ENCODE data around the gene EML1. TPM values are rescaled to one million over a fixed set of nuclear protein-coding genes. Genes with fewer than 3 reads are reported as not detected.

EML1 gene
- total RNA-seq, 5 donors from 2014 or later (not counting 1 experiment from before 2014, with no cell fraction given) = 0.53 to 1.4 (median 0.60) TPM; not detected in 2

- ChIA-PET POLR2A (no interaction called here), CTCF (no interaction called here)
- DNase-seq (no peak), ATAC-seq (replicated peaks in 1 of 4) (no peak)
- H3K9me3 ChIP-seq = no peaks in the 10 kb centered on the region
- 76% methylated on average over 5 of the region's 9 CpGs for WGBS (ENCODE audit: insufficient coverage)
- peaks cover 0 to 25% of the 10 kb centered on the region in 2 experiments for H3K27me3 ChIP-seq (replicated peaks in 1 of 2; ENCODE audit: control insufficient read depth in 2 of 2, extremely low read depth in 1 of 2, insufficient read depth in 2 of 2, low read length in 1 of 2)
- Mint-ChIP-seq H3K27me3 (peaks cover 33 to 46% of the 10 kb centered on the region in 2 donors), H3K36me3 (no peaks in the 10 kb centered on the region), H3K4me3 (no peak overlapping the region), H3K9me3 (no peaks in the 10 kb centered on the region), H3K27ac (no peak overlapping the region), H3K4me1 (no peaks in the 10 kb centered on the region)
- H3K36me3 ChIP-seq (ENCODE audit: control insufficient read depth in 2 of 2, extremely low read depth in 1 of 2, insufficient read depth in 1 of 2, low read length in 1 of 2) = no peaks in the 10 kb centered on the region
- no peaks in the 10 kb centered on the region for H3K4me1 ChIP-seq (ENCODE audit: control insufficient read depth in 1 of 2, extremely low read depth in 1 of 2, insufficient read depth in 2 of 2, low read length in 2 of 2)
- no peak overlapping the region for H3K4me3 ChIP-seq (ENCODE audit: control insufficient read depth in 1 of 2, extremely low read depth in 1 of 2, low read length in 1 of 2)
- H3K27ac ChIP-seq (ENCODE audit: low read length) = no peak overlapping the region
These were observed 19.0 kb downstream of the EML1 start for GRCh38 chr14:99812096-99812750.

DNA sequence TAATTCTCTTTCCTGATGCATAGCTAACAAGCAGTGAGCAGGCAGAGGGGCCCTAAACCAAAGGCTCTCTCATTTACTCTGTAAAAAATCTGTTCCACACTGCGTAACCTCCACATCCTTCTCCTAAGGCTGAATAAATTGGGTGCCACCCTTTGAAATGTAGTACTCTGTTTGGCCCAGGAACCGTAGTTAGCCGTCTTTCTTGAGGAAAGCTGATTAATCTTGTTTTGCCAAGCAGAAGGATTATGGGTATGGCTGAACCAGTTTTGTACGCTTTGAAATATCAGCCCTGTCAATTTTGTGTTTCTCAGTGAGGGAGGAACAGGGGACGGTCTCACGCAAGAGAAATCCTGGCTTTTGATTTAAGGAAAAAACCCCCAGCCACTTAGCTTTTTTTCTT, 19.7 kb downstream of the EML1 start:
- POLR2A ChIA-PET = no interaction called here
- Histone ChIP-seq H3K27ac (ENCODE audit: low read length) (no peak overlapping the region), H3K9me3 (no peaks in the 10 kb centered on the region), H3K36me3 (ENCODE audit: control insufficient read depth in 2 of 2, extremely low read depth in 1 of 2, insufficient read depth in 1 of 2, low read length in 1 of 2) (no peaks in the 10 kb centered on the region), H3K4me1 (ENCODE audit: control insufficient read depth in 1 of 2, extremely low read depth in 1 of 2, insufficient read depth in 2 of 2, low read length in 2 of 2) (no peaks in the 10 kb centered on the region), H3K4me3 (ENCODE audit: control insufficient read depth in 1 of 2, extremely low read depth in 1 of 2, low read length in 1 of 2) (no peak overlapping the region), H3K27me3 (replicated peaks in 1 of 2; ENCODE audit: control insufficient read depth in 2 of 2, extremely low read depth in 1 of 2, insufficient read depth in 2 of 2, low read length in 1 of 2) (peaks cover 0 to 27% of the 10 kb centered on the region in 2 experiments)
- WGBS (ENCODE audit: insufficient coverage) = no CpG with 5 or more reads among the region's 6 CpGs
- Mint-ChIP-seq H3K4me3 (no peak overlapping the region), H3K36me3 (no peaks in the 10 kb centered on the region), H3K27me3 (peaks cover 34 to 49% of the 10 kb centered on the region in 2 donors), H3K27ac (no peak overlapping the region), H3K4me1 (no peaks in the 10 kb centered on the region), H3K9me3 (no peaks in the 10 kb centered on the region)
- ATAC-seq (replicated peaks in 1 of 4) (no peak), DNase-seq (no peak)
- CTCF ChIA-PET = no interaction called here

DNA sequence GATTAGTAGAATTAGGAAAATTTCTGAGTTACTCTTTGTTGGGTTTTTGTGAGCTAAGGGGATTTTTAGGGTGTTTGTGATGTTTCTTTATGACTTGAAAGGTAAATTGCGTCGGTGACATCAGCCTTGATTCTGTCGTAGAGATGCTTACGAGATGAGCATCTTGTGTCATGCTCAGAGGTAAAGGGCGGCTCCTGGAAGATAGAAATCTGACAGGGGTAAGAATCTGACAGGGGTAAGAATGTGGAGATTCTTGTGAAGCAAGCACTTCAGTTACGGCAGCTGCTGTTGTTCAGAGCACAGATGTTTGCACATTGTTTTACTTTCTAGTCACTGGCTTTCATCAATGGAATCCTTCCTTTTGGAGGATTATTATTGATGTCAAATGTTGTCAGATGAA, 22.5 kb downstream of the EML1 start:
- 54% methylated on average over 5 of the region's 6 CpGs for WGBS (ENCODE audit: insufficient coverage)
- ChIA-PET CTCF (no interaction called here), POLR2A (no interaction called here)
- no peaks in the 10 kb centered on the region for H3K9me3 Mint-ChIP-seq
- H3K4me1 Mint-ChIP-seq = peaks cover 6 to 8% (median 8%) of the 10 kb centered on the region in 3 donors
- Histone ChIP-seq H3K9me3 (no peaks in the 10 kb centered on the region), H3K4me3 (ENCODE audit: control insufficient read depth in 1 of 2, extremely low read depth in 1 of 2, low read length in 1 of 2) (no peak overlapping the region), H3K27me3 (replicated peaks in 1 of 2; ENCODE audit: control insufficient read depth in 2 of 2, extremely low read depth in 1 of 2, insufficient read depth in 2 of 2, low read length in 1 of 2) (peaks cover 5 to 26% of the 10 kb centered on the region in 2 experiments), H3K36me3 (ENCODE audit: control insufficient read depth in 2 of 2, extremely low read depth in 1 of 2, insufficient read depth in 1 of 2, low read length in 1 of 2) (no peaks in the 10 kb centered on the region), H3K4me1 (ENCODE audit: control insufficient read depth in 1 of 2, extremely low read depth in 1 of 2, insufficient read depth in 2 of 2, low read length in 2 of 2) (no peaks in the 10 kb centered on the region), H3K27ac (ENCODE audit: low read length) (no peak overlapping the region)
- ATAC-seq (replicated peaks in 1 of 4) = no peak
- H3K27me3 Mint-ChIP-seq = peaks cover 39 to 52% of the 10 kb centered on the region in 2 donors
- H3K4me3 Mint-ChIP-seq = no peak overlapping the region
- no peaks in the 10 kb centered on the region for H3K36me3 Mint-ChIP-seq
- no peak overlapping the region for H3K27ac Mint-ChIP-seq
- DNase-seq = no peak

GRCh38 chr14:99816217-99816616, 23.0 kb downstream of the EML1 start:
- Mint-ChIP-seq H3K4me1 (peaks cover 7 to 9% (median 8%) of the 10 kb centered on the region in 3 donors), H3K27ac (no peak overlapping the region), H3K27me3 (peaks cover 40 to 48% of the 10 kb centered on the region in 2 donors), H3K4me3 (no peak overlapping the region), H3K9me3 (no peaks in the 10 kb centered on the region), H3K36me3 (no peaks in the 10 kb centered on the region)
- H3K9me3 ChIP-seq = no peaks in the 10 kb centered on the region
- ATAC-seq (replicated peaks in 1 of 4) = no peak
- H3K36me3 ChIP-seq (ENCODE audit: control insufficient read depth in 2 of 2, extremely low read depth in 1 of 2, insufficient read depth in 1 of 2, low read length in 1 of 2) = no peaks in the 10 kb centered on the region
- H3K27me3 ChIP-seq (replicated peaks in 1 of 2; ENCODE audit: control insufficient read depth in 2 of 2, extremely low read depth in 1 of 2, insufficient read depth in 2 of 2, low read length in 1 of 2) = peaks cover 5 to 28% of the 10 kb centered on the region in 2 experiments
- CTCF ChIA-PET = no interaction called here
- WGBS (ENCODE audit: insufficient coverage) = 70% methylated on average over 5 of the region's 7 CpGs
- H3K4me1 ChIP-seq (ENCODE audit: control insufficient read depth in 1 of 2, extremely low read depth in 1 of 2, insufficient read depth in 2 of 2, low read length in 2 of 2) = no peaks in the 10 kb centered on the region
- POLR2A ChIA-PET = no interaction called here
- no peak for DNase-seq
- no peak overlapping the region for H3K27ac ChIP-seq (ENCODE audit: low read length)
- no peak overlapping the region for H3K4me3 ChIP-seq (ENCODE audit: control insufficient read depth in 1 of 2, extremely low read depth in 1 of 2, low read length in 1 of 2)

DNA sequence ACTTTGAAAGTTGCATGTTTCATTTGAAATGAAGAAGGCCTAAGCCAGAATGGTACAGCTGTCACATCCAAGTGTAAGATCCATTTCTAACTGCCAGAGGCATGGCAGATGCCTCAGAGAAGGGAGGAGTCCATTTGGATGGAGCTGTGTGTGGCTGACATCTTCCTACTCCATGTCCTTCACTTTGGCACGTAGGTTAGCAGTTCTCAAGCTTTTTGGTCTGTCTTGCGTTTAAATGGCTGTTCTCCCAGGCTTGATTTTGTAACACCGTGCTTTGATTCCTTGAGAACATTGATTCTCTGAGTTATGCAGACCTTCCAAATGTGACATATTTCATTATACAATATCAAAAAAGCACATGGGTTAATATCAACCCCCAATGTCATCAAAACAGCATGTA, 23.4 kb downstream of the EML1 start:
- Mint-ChIP-seq H3K4me3 (no peak overlapping the region), H3K27ac (no peak overlapping the region), H3K36me3 (no peaks in the 10 kb centered on the region), H3K4me1 (peaks cover 11 to 13% (median 11%) of the 10 kb centered on the region in 3 donors), H3K27me3 (peaks cover 40 to 48% of the 10 kb centered on the region in 2 donors), H3K9me3 (no peaks in the 10 kb centered on the region)
- Histone ChIP-seq H3K9me3 (no peaks in the 10 kb centered on the region), H3K27me3 (replicated peaks in 1 of 2; ENCODE audit: control insufficient read depth in 2 of 2, extremely low read depth in 1 of 2, insufficient read depth in 2 of 2, low read length in 1 of 2) (peaks cover 5 to 30% of the 10 kb centered on the region in 2 experiments), H3K27ac (ENCODE audit: low read length) (no peak overlapping the region), H3K4me3 (ENCODE audit: control insufficient read depth in 1 of 2, extremely low read depth in 1 of 2, low read length in 1 of 2) (no peak overlapping the region), H3K4me1 (ENCODE audit: control insufficient read depth in 1 of 2, extremely low read depth in 1 of 2, insufficient read depth in 2 of 2, low read length in 2 of 2) (peaks cover 0 to 3% of the 10 kb centered on the region in 2 experiments), H3K36me3 (ENCODE audit: control insufficient read depth in 2 of 2, extremely low read depth in 1 of 2, insufficient read depth in 1 of 2, low read length in 1 of 2) (no peaks in the 10 kb centered on the region)
- ChIA-PET CTCF (no interaction called here), POLR2A (no interaction called here)
- ATAC-seq (replicated peaks in 1 of 4) (no peak), DNase-seq (no peak)
- 82% methylated on average over 3 of the region's 3 CpGs for WGBS (ENCODE audit: insufficient coverage)

GRCh38 chr14:99817331-99817730, 24.1 kb downstream of the EML1 start:
- Mint-ChIP-seq H3K27ac (no peak overlapping the region), H3K36me3 (no peaks in the 10 kb centered on the region), H3K27me3 (peaks cover 38 to 46% of the 10 kb centered on the region in 2 donors), H3K9me3 (no peaks in the 10 kb centered on the region), H3K4me1 (peaks cover 18 to 20% (median 18%) of the 10 kb centered on the region in 3 donors), H3K4me3 (no peak overlapping the region)
- DNase-seq (no peak), ATAC-seq (replicated peaks in 1 of 4) (no peak)
- CTCF ChIA-PET = no interaction called here
- POLR2A ChIA-PET = no interaction called here
- Histone ChIP-seq H3K27ac (ENCODE audit: low read length) (no peak overlapping the region), H3K4me3 (ENCODE audit: control insufficient read depth in 1 of 2, extremely low read depth in 1 of 2, low read length in 1 of 2) (no peak overlapping the region), H3K9me3 (no peaks in the 10 kb centered on the region), H3K4me1 (ENCODE audit: control insufficient read depth in 1 of 2, extremely low read depth in 1 of 2, insufficient read depth in 2 of 2, low read length in 2 of 2) (peaks cover 0 to 7% of the 10 kb centered on the region in 2 experiments), H3K36me3 (ENCODE audit: control insufficient read depth in 2 of 2, extremely low read depth in 1 of 2, insufficient read depth in 1 of 2, low read length in 1 of 2) (no peaks in the 10 kb centered on the region), H3K27me3 (replicated peaks in 1 of 2; ENCODE audit: control insufficient read depth in 2 of 2, extremely low read depth in 1 of 2, insufficient read depth in 2 of 2, low read length in 1 of 2) (peaks cover 5 to 28% of the 10 kb centered on the region in 2 experiments)
- 78% methylated on average over 10 of the region's 10 CpGs for WGBS (ENCODE audit: insufficient coverage)
